Neuron (in vitro differentiated cells): ENCODE data around the gene ZFYVE26.

ENCODE experiments used
- H2AFZ ChIP-seq: one replicate; pipeline ENCODE4 v1.6.1; 2013; ENCODE audit warnings: low read depth, mild to moderate bottlenecking, inconsistent platforms, low read length, moderate library complexity
- H3K27me3 ChIP-seq: one replicate; pipeline ENCODE4 v1.6.1; 2013; ENCODE audit warnings: low read length; ENCODE audit not compliant: insufficient read depth
- H3K36me3 ChIP-seq: one replicate; pipeline ENCODE4 v1.6.1; 2013; ENCODE audit warnings: low read length; ENCODE audit not compliant: insufficient read depth
- H3K4me1 ChIP-seq: one replicate; pipeline ENCODE4 v1.6.1; 2013; ENCODE audit warnings: low read length; ENCODE audit not compliant: insufficient read depth
- H3K4me3 ChIP-seq: 2 replicates; pipeline ENCODE4 v1.5.1; 2013; ENCODE audit warnings: mild to moderate bottlenecking, low read length, moderate library complexity
- H3K9me3 ChIP-seq: one replicate; pipeline ENCODE4 v1.6.1; 2013; ENCODE audit warnings: low read length

The ZFYVE26 gene

DNA sequence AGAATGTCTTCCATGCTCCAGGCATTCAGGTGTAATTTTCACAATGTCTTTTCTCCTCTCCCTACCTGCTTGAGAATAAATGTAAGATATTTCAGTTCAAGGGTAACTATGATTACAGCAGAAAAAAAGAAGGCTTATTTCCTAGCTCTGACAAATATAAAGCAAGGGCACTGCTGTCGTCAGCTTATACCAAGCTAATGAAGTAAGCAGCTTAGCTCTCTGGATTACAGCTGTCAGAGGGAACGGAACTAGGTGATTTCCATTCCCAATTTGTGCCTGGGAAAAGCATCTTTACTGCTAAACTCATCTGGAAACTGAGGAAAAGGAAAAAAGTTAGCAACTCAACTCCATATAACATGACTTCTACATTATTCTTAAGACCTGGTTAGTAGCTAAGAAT, 56.5 kb downstream of the ZFYVE26 start:
- Histone ChIP-seq H3K36me3 (peaks cover 60% of the 10 kb centered on the region), H3K9me3 (no peaks in the 10 kb centered on the region), H3K4me3 (no peak overlapping the region), H3K4me1 (no peaks in the 10 kb centered on the region), H2AFZ (no peak overlapping the region), H3K27me3 (no peaks in the 10 kb centered on the region)

DNA sequence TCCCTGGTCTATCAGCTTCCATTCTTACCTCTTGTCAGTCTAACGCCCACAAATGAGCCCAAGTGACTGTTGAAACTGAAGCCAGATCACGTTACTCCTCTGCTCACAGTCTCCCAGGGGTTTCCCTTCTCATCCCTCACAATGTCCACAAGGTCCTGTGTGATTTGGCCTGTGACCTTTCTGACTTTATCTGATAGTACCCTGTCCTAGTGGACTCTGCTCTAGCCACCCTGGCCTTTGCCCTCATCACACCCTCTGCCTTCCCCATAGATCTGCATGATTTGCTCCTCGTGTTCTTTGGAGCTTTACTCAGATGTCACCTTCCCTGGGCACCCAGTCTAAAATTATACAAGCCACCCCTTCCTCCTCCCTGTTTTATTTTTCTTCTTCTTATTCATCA, 59.2 kb downstream of the ZFYVE26 start:
- Histone ChIP-seq H3K9me3 (no peaks in the 10 kb centered on the region), H3K4me3 (no peak overlapping the region), H3K36me3 (peaks cover 66% of the 10 kb centered on the region), H3K4me1 (no peaks in the 10 kb centered on the region), H2AFZ (no peak overlapping the region), H3K27me3 (no peaks in the 10 kb centered on the region)

DNA sequence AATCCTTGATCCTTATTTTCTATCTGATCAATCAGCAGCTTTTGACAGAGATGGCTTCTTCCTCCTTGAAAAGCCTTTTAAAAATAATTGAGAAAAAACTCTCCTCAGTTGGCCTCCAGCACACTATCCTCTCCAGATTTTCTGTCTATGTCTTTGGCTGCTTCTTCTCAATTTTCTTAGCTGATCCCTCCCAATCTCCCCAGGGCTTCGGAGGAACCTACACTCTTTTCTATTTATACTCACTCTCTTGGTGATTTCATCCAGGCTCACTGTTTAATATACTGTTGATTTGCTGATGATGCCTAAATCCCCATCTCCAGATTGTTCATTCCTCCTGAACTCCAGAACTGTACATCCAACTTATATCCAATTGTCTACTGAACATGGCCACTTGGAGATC, 59.9 kb downstream of the ZFYVE26 start:
- H2AFZ ChIP-seq = no peak overlapping the region
- no peak overlapping the region for H3K4me3 ChIP-seq
- H3K4me1 ChIP-seq = no peaks in the 10 kb centered on the region
- H3K9me3 ChIP-seq = no peaks in the 10 kb centered on the region
- peaks cover 67% of the 10 kb centered on the region for H3K36me3 ChIP-seq
- H3K27me3 ChIP-seq = no peaks in the 10 kb centered on the region

DNA sequence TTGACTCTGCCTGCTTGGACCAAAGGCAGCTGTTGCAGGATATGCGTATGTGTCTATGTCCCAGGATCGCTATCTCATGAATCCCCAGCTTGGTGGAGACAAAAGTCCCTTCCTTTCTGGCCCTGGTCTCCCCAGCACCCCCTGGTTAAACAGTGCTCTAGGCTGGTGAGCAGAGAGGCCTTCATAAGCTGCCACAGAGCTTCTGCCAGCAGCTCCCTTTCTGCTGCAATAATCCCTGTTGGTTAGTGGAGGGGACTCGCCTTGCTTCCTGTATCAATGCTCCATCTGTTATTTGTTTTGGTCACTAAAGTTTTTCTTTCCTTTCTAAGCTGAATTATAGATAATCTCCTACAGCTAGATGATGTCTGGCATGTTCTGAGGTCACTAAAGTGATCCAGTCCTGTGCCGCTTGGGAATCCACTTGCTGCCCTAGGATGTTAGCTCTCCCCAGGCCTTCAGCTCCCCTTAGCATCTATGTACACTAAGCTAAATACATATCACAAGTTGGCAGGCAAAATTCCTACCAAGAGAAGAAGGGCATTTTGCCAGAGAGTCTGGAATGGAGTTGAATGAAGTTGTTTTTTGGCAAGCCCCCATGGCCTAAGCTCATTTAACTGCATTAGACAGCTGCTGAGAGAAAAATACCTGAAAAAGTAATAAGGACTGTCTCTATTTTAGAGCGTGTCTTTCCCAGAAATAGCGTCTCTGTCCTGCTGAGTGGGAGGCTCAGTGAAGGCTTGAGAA, 66.9 kb downstream of the ZFYVE26 start:
- Histone ChIP-seq H3K4me1 (no peaks in the 10 kb centered on the region), H3K36me3 (peaks cover 67% of the 10 kb centered on the region), H3K9me3 (peaks cover 2% of the 10 kb centered on the region), H3K27me3 (no peaks in the 10 kb centered on the region), H3K4me3 (no peak overlapping the region), H2AFZ (no peak overlapping the region)

DNA sequence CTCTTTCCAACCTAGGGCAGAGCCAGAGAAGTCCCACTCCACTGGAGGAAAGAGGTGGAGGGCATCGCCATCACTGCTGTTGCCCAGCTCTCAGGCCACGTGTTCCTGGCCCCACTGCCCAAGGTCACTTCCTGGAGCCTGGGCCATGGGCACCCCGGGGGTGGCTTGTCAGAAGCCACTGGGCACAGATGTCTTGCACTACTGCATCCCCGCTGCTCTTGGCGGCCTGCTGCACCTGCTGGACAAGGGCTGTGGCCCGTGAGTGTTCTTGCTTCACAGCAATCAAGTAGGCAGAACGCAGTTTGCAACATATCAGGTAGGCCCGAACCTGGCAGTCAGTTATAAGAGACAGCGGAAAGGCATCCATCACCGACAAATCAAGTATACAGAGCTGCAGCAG, 68.1 kb downstream of the ZFYVE26 start:
- Histone ChIP-seq H3K4me1 (no peaks in the 10 kb centered on the region), H3K4me3 (no peak overlapping the region), H3K9me3 (peaks cover 2% of the 10 kb centered on the region), H3K36me3 (peaks cover 55% of the 10 kb centered on the region), H2AFZ (no peak overlapping the region), H3K27me3 (no peaks in the 10 kb centered on the region)

DNA sequence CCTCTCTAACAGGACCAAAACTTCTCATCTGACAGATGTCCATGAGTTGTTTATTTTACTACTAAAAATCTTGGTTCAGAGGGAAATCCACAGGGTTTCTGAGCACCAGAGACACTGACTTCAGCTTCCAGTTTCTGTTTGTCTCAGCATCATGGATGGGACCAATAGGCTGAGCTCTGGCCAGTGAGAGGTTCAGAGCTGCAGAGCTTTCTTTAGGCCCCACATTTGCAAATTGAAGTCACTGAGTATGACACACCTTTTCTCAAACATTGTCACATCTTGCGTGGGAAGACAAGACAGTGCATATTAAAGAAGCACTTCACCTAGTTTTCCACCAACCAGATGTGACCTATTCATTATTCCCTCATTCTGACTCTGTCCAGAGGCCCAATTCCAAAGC, 69.5 kb downstream of the ZFYVE26 start:
- H3K4me1 ChIP-seq = no peaks in the 10 kb centered on the region
- H3K36me3 ChIP-seq = peaks cover 41% of the 10 kb centered on the region
- no peaks in the 10 kb centered on the region for H3K27me3 ChIP-seq
- peaks cover 2% of the 10 kb centered on the region for H3K9me3 ChIP-seq
- H3K4me3 ChIP-seq = no peak overlapping the region
- H2AFZ ChIP-seq = no peak overlapping the region

DNA sequence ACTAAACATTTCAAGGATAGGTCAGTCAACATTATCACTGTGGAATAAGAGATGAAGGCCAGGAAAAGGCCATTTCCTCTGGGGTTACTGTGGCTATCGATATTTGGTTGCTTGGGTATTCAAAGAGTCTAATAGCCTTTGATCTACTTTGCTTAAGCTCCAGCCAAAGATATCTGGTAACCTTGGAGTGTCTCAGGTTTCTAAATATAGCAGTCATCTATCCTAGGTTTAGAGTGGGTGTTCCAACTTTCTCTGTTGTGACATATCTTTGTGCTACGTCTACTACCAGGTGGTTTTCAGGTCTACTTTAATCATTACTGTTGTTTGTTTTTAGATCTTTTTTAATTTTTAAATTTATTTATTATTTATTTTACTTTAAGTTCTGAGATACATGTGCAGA, 72.3 kb downstream of the ZFYVE26 start:
- Histone ChIP-seq H3K4me3 (no peak overlapping the region), H3K9me3 (no peaks in the 10 kb centered on the region), H2AFZ (no peak overlapping the region), H3K4me1 (no peaks in the 10 kb centered on the region), H3K36me3 (peaks cover 16% of the 10 kb centered on the region), H3K27me3 (no peaks in the 10 kb centered on the region)

DNA sequence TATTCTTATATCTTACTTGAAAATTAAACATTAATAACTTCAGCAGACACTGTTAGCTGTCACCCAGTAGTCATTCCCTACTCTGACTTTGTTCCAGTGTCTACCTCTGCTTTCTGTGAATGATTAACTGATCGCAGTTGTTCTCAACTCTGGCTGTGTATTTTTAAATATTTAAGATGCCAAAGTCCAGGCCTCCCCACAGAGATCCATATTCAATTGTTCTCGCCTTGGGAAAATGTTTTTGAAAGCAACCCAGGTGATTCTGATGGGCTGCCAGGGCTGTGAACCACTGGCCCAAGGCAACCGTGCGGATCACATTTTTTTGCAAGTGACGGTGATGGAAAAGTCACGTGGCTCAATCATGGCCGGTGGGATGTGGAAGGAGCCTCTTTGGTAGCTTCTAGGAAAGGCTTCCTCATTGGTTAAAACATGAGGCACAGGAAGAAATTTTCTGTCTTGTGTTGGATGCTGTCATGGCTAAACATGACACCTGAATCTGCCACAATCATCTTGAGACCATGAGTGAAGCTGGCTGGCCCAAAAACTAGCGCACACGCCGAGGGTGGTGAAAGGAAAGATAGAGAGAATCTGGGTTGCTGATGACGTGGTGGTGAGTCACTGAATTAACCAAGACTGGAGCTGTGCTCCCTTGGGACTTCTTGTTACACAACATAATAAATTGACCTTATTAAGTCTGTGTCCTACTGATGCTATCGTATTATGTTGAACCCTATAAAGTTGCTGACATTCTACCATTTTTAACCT, 77.5 kb downstream of the ZFYVE26 start:
- Histone ChIP-seq H3K27me3 (no peaks in the 10 kb centered on the region), H3K36me3 (no peaks in the 10 kb centered on the region), H3K4me1 (no peaks in the 10 kb centered on the region), H2AFZ (no peak overlapping the region), H3K9me3 (no peaks in the 10 kb centered on the region), H3K4me3 (no peak overlapping the region)

DNA sequence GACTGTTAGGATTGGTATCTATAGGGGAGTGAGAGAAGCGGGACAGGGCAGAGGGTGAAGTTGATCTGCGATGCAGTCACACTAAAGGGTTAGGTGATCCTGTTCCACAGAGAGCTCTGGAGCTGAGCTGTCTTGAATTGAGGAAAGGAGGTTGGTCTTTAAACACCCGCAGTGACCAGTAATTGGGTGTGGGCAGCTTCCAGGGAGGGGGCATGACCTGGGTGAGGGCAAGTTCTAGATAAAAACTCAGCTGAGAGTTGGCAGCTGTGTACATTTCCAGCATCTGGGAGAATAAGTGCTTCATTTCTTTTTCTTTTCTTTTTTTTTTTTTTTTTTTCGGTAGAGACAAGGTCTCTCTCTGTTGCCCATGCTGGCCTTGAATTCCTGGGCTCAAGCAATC, 79.6 kb downstream of the ZFYVE26 start:
- Histone ChIP-seq H3K4me1 (no peaks in the 10 kb centered on the region), H3K27me3 (no peaks in the 10 kb centered on the region), H3K36me3 (no peaks in the 10 kb centered on the region), H2AFZ (no peak overlapping the region), H3K9me3 (no peaks in the 10 kb centered on the region), H3K4me3 (no peak overlapping the region)

DNA sequence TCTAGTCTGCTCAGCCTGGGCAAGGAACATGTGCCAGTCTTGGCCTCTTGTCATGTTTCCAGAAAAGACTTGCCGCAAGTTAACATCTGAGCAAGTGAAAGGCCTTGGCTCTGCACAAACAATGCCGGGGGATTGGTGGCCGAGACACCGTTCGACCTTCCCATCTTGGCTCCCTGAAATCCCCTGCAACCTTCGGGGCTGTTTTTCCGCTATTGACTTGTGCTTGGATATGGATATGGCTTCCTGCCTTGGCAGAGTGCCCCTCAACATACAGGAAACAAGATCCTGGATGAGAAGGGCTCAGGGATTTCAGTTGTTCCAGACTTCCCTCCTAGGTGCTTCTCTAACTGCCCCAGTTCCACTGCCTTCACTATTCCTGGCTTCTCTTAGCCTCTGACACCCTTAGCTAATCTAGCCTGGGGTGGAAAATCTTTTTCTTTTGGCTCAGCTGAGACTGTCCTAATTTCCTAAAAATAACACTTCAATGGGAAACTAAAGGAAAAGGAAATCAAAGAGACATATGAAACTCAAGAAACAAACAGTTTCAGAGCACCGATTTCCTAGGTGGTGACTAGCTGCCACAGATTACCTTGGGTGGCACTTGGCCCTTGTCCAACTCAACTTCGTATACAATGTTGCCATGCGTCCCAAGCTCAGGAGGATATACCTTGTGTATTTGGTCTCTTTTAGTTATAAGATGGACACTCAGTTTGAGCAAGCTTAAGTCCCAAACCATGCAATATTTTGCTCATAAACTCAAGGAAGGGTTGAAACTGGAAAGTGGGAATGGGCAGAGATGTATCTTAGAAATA, 80.8 kb downstream of the ZFYVE26 start:
- H3K4me3 ChIP-seq = no peak overlapping the region
- no peaks in the 10 kb centered on the region for H3K4me1 ChIP-seq
- H2AFZ ChIP-seq = no peak overlapping the region
- no peaks in the 10 kb centered on the region for H3K27me3 ChIP-seq
- H3K36me3 ChIP-seq = no peaks in the 10 kb centered on the region
- no peaks in the 10 kb centered on the region for H3K9me3 ChIP-seq

DNA sequence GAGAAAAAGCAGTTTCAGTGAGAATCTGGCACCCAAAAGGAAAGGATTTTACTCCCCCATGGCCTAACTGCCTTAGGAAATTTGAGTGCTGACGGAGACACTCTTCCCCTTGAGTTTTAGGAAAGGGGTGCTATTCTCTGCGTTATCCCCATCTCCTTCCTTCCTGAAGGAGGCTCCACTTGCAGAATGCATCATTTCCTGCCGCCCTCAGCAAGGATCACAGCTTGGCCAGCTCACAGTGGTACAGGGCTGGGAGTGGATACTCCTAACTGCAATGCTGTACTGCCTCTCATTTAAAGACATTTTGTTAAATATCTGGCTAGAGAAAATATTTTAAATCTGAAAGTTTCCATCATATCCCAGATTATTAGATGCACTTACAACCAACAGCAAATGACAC, 81.7 kb downstream of the ZFYVE26 start:
- Histone ChIP-seq H2AFZ (no peak overlapping the region), H3K36me3 (no peaks in the 10 kb centered on the region), H3K27me3 (no peaks in the 10 kb centered on the region), H3K4me1 (no peaks in the 10 kb centered on the region), H3K9me3 (no peaks in the 10 kb centered on the region), H3K4me3 (no peak overlapping the region)

DNA sequence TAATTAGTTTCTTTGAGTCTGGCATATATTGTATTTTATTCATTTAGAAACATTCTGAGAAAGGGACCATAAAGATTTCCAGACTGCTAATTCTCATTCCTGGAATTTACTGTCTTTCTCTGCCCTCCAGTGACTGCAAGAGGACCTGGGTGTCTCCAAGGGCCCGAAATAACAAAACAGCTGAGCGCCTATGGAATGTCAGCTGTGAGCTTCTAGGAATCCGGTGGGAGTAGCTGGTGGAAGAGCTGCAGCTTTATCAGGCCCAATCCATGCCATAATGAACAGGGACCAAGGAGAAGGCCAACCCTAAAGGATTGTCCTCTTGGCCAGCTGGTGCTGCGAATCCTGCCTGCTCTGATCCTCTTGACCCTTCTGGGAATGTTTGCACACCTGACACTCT, 82.8 kb downstream of the ZFYVE26 start:
- Histone ChIP-seq H3K4me1 (no peaks in the 10 kb centered on the region), H2AFZ (no peak overlapping the region), H3K4me3 (no peak overlapping the region), H3K36me3 (no peaks in the 10 kb centered on the region), H3K9me3 (no peaks in the 10 kb centered on the region), H3K27me3 (no peaks in the 10 kb centered on the region)
